Stimulated activated CD4-positive, alpha-beta T cell treated with anti-CD3 and anti-CD28 coated beads, Interleukin-1b, Interleukin-23, amount 100 ng/mL, for 4 hours (primary cell): ENCODE data around the gene USP20.

ENCODE experiments used
- DNase-seq, 2 donors: peaks; one replicate each; pipeline ENCODE4 v3.0.0-alpha.2; 2020; ENCODE audit warnings: low read depth in 2 of 2

The USP20 gene

GRCh38 chr9:129875181-129875611, 39.9 kb downstream of the USP20 start:
- no peak for DNase-seq

- DNase-seq, result no peak
Measured at GRCh38 chr9:129875687-129876395, 40.6 kb downstream of the USP20 start.

GRCh38 chr9:129876815-129877214, 41.6 kb downstream of the USP20 start:
- DNase-seq, result no peak

GRCh38 chr9:129878291-129878690, 43.0 kb downstream of the USP20 start:
- DNase-seq, result no peak

GRCh38 chr9:129879103-129879699, 43.9 kb downstream of the USP20 start:
- DNase-seq, result no peak

- no peak for DNase-seq
Measured at GRCh38 chr9:129879991-129880653, 44.9 kb downstream of the USP20 start.

GRCh38 chr9:129880654-129881546, 45.6 kb downstream of the USP20 start:
- no peak for DNase-seq

- no peak for DNase-seq
Measured at GRCh38 chr9:129881547-129882324, 46.5 kb downstream of the USP20 start.

- DNase-seq, result peak; percentile 92 to 94
Measured at GRCh38 chr9:129884220-129885017, 49.2 kb downstream of the USP20 start.

- DNase-seq, result no peak
Measured at GRCh38 chr9:129885018-129885669, 49.9 kb downstream of the USP20 start.

GRCh38 chr9:129885670-129886106, 50.4 kb downstream of the USP20 start:
- DNase-seq, result peak; percentile 81 to 89

GRCh38 chr9:129886226-129887174, 51.2 kb downstream of the USP20 start:
- peak in 1 of 2 donors; percentile 41 for DNase-seq

GRCh38 chr9:129887334-129888292, 52.4 kb downstream of the USP20 start:
- peak in 1 of 2 donors; percentile 54 for DNase-seq

- peak; percentile 70 to 71 for DNase-seq
Measured at GRCh38 chr9:129888293-129889121, 53.2 kb downstream of the USP20 start.

GRCh38 chr9:129889122-129889940, 54.1 kb downstream of the USP20 start:
- no peak for DNase-seq
